Measurements from ENCODE around the gene SRSF11.

- TF ChIP-seq POLR2A (IDR thresholded peaks at IDR 0.05) (no peak), CTCF (IDR thresholded peaks at IDR 0.05) (no peak)
Measured at GRCh38 chr1:70220517-70221237, 503 bp upstream of the SRSF11 start.
